ENCODE measurements around the gene IFFO2.

- no peak for TF ChIP-seq CTCF (IDR thresholded peaks at IDR 0.05)
- no peak for TF ChIP-seq EZH2 (IDR thresholded peaks at IDR 0.05; ENCODE audit: borderline replicate concordance, insufficient read depth, low read depth, low read length, poor library complexity, severe bottlenecking)
Observed at GRCh38 chr1:18868354-18868753, 88.1 kb downstream of the IFFO2 start.
